GM12875 (cell line): ENCODE data around the gene CDCA7.

Experiments used
- H3K4me3 ChIP-seq: one replicate; pipeline ENCODE4 v1.5.1; 2011; ENCODE audit warnings: low read depth, low read length, control low read depth
- TF ChIP-seq, protein P1 (sequence below): IDR thresholded peaks from 2 replicates; pipeline ENCODE4 v1.5.1; 2011; ENCODE audit warnings: low read depth, mild to moderate bottlenecking, control low read depth, inconsistent platforms, low read length, moderate library complexity, borderline replicate concordance; ENCODE audit not compliant: insufficient read depth

CDCA7 gene

DNA sequence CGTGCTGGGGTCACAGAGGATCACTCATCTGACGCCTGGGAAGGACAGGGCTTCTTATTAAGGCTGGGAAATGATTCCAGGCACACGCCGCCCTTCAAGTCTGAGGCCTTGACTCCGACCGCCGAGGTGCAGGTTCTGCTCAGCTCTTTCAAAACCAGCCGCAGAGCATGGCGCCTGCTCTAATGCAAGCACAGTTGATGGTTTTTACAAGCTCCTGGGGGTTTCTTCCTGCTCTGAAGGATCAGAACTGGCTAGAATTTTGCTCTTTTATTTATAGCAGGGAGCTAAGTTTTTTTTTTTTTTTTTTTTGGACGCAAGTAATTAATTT is 32.0 kb downstream of the CDCA7 start:
- no peak overlapping the region for H3K4me3 ChIP-seq
- TF ChIP-seq, protein P1, sequence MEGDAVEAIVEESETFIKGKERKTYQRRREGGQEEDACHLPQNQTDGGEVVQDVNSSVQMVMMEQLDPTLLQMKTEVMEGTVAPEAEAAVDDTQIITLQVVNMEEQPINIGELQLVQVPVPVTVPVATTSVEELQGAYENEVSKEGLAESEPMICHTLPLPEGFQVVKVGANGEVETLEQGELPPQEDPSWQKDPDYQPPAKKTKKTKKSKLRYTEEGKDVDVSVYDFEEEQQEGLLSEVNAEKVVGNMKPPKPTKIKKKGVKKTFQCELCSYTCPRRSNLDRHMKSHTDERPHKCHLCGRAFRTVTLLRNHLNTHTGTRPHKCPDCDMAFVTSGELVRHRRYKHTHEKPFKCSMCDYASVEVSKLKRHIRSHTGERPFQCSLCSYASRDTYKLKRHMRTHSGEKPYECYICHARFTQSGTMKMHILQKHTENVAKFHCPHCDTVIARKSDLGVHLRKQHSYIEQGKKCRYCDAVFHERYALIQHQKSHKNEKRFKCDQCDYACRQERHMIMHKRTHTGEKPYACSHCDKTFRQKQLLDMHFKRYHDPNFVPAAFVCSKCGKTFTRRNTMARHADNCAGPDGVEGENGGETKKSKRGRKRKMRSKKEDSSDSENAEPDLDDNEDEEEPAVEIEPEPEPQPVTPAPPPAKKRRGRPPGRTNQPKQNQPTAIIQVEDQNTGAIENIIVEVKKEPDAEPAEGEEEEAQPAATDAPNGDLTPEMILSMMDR, result no peak

DNA sequence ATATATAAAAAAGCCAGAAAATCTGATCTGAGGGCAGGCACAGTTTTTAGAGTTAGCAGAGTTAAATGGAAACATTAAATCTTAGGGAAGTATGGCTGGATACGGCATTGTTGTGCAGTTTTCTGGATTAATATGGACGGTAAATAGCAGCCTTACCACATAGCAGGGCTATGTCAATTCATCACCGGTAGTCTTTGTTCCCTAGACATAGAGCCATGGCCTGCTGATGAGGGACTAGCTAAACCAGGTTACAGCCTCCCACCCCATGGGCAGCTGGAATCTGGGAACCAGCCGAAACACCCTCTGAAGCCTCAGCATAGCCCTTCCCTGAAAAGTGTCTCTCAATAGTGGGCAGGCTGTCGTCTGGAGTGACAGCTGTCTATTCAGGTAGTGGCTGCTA is 32.4 kb downstream of the CDCA7 start:
- TF ChIP-seq, protein P1, result no peak
- no peak overlapping the region for H3K4me3 ChIP-seq

- TF ChIP-seq, protein P1, result no peak
- H3K4me3 ChIP-seq, result no peak overlapping the region
These were observed 33.0 kb downstream of the CDCA7 start for GRCh38 chr2:173387660-173388059.

- TF ChIP-seq, protein P1, result no peak
- no peak overlapping the region for H3K4me3 ChIP-seq
These were observed 34.1 kb downstream of the CDCA7 start for GRCh38 chr2:173388795-173389194.

DNA sequence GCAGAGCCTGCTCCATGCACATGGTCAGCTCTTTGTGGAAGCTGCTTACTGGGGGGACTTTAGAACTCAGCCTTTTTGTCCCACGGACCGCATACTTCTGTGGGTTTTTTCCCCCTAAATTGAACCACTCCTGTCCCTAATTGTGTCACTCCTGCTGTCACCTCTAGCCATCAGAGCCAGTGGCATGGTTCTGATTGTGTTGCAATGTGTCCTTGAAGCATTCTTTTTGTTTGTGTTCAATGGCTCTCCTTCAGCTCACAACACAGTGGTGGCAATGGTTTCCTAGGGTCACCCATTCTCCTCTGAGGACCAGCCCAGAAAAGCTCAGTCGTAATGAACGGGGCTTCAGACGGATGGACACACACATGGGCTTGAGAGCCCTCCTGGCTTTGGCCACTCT is 35.4 kb downstream of the CDCA7 start:
- TF ChIP-seq, protein P1, result no peak
- H3K4me3 ChIP-seq, result no peak overlapping the region

- H3K4me3 ChIP-seq, result no peak overlapping the region
- TF ChIP-seq, protein P1, result no peak
These were observed 38.1 kb downstream of the CDCA7 start for GRCh38 chr2:173392731-173393130.

GRCh38 chr2:173393186-173393585 is 38.5 kb downstream of the CDCA7 start:
- H3K4me3 ChIP-seq, result no peak overlapping the region
- TF ChIP-seq, protein P1, result no peak

DNA sequence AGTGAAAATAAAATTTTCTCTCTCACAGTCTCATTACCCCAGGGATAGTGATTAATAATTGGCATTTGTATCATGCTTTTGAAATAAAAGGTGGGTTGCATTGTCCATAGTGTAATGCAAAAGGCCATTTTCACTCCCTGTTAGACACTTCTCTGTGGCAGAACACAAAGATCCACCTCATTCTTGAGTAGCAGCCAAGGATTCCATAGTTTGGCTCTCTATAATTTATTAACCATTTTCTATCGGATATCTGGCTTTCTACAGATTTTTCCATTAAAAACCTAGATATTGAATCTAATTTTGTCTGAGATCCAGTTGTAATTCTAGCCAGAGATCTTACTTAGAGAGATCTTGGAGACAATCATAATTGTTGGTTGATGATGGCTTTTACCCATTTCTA is 39.0 kb downstream of the CDCA7 start:
- no peak overlapping the region for H3K4me3 ChIP-seq
- TF ChIP-seq, protein P1, result no peak
